ENCODE results near the gene DDX39A. TPM values are rescaled to one million over a fixed set of nuclear protein-coding genes. Genes with fewer than 3 reads are reported as not detected.

Gene DDX39A
- total RNA-seq, 1 donor from 2014 or later, result 73.0 TPM

- DNase-seq (ENCODE audit: low read depth), result peak; percentile 66
These were observed 15.6 kb upstream of the DDX39A start for GRCh38 chr19:14434543-14435319.

GRCh38 chr19:14433554-14434501, 14.7 kb upstream of the DDX39A start:
- peak; percentile 18 for DNase-seq (ENCODE audit: low read depth)

GRCh38 chr19:14432791-14433553, 13.8 kb upstream of the DDX39A start, which contains the start of gene PKN1:
TSS of gene PKN1 (plus strand) at chr19:14433306. CDS start at chr19:14433522, 216 bp downstream.
- peak; percentile 58 for DNase-seq (ENCODE audit: low read depth)

- DNase-seq (ENCODE audit: low read depth), result no peak
These were observed 11.6 kb upstream of the DDX39A start for GRCh38 chr19:14430712-14431111.

GRCh38 chr19:14428882-14429416, 9.8 kb upstream of the DDX39A start:
- DNase-seq (ENCODE audit: low read depth), result no peak

GRCh38 chr19:14427461-14427860, 8.3 kb upstream of the DDX39A start:
- DNase-seq (ENCODE audit: low read depth), result no peak

- no peak for DNase-seq (ENCODE audit: low read depth)
These were observed 6.6 kb upstream of the DDX39A start for GRCh38 chr19:14425696-14426138.

- no peak for DNase-seq (ENCODE audit: low read depth)
These were observed 360 bp downstream of the DDX39A start for GRCh38 chr19:14418856-14419105.

GRCh38 chr19:14416817-14417231, 2.3 kb downstream of the DDX39A start:
- no peak for DNase-seq (ENCODE audit: low read depth)

GRCh38 chr19:14414926-14415690, 4.0 kb downstream of the DDX39A start:
- DNase-seq (ENCODE audit: low read depth), result no peak

GRCh38 chr19:14413693-14414181, 5.4 kb downstream of the DDX39A start:
- DNase-seq (ENCODE audit: low read depth), result peak; percentile 46

- no peak for DNase-seq (ENCODE audit: low read depth)
These were observed 6.0 kb downstream of the DDX39A start for GRCh38 chr19:14412996-14413692.

- DNase-seq (ENCODE audit: low read depth), result no peak
These were observed 6.7 kb downstream of the DDX39A start for GRCh38 chr19:14412324-14412995.

GRCh38 chr19:14411938-14412245, 7.2 kb downstream of the DDX39A start:
- no peak for DNase-seq (ENCODE audit: low read depth)

GRCh38 chr19:14411161-14411937, 7.8 kb downstream of the DDX39A start:
- no peak for DNase-seq (ENCODE audit: low read depth)

- no peak for DNase-seq (ENCODE audit: low read depth)
These were observed 8.8 kb downstream of the DDX39A start for GRCh38 chr19:14410091-14411051.
